GM10266 (cell line): Measurements from ENCODE around the gene SSH2.

Source experiments
- DNase-seq: peaks from one replicate; pipeline ENCODE4 v3.0.0; 2012; ENCODE audit errors: extremely low spot score
- CTCF ChIP-seq: IDR thresholded peaks from 2 replicates; pipeline ENCODE4 v1.5.1; 2012; ENCODE audit warnings: mild to moderate bottlenecking, low read depth; ENCODE audit not compliant: control insufficient read depth, insufficient read depth; ENCODE audit errors: missing control alignments

SSH2 gene

GRCh38 chr17:29716566-29716965 is 213.5 kb downstream of the SSH2 start:
- DNase-seq = no peak
- no peak for TF ChIP-seq CTCF

- DNase-seq = no peak
- no peak for TF ChIP-seq CTCF
Measured at GRCh38 chr17:29715680-29716079, 214.3 kb downstream of the SSH2 start.

- TF ChIP-seq CTCF = no peak
- no peak for DNase-seq
Measured at GRCh38 chr17:29714146-29714545, 215.9 kb downstream of the SSH2 start.

GRCh38 chr17:29713626-29714025 is 216.4 kb downstream of the SSH2 start:
- no peak for TF ChIP-seq CTCF
- peak; percentile 20 for DNase-seq

- no peak for DNase-seq
Measured at GRCh38 chr17:29711588-29712385, 218.2 kb downstream of the SSH2 start.

GRCh38 chr17:29710891-29711418 is 219.1 kb downstream of the SSH2 start:
- no peak for TF ChIP-seq CTCF
- DNase-seq = no peak

More at GRCh38 chr17:29711588-29712385, 218.2 kb downstream of the SSH2 start:
- TF ChIP-seq CTCF = no peak

GRCh38 chr17:29710520-29710884 is 219.5 kb downstream of the SSH2 start:
- no peak for TF ChIP-seq CTCF
- DNase-seq = no peak
